ENCODE results near the gene SMAD5.

The SMAD5 gene

DNA sequence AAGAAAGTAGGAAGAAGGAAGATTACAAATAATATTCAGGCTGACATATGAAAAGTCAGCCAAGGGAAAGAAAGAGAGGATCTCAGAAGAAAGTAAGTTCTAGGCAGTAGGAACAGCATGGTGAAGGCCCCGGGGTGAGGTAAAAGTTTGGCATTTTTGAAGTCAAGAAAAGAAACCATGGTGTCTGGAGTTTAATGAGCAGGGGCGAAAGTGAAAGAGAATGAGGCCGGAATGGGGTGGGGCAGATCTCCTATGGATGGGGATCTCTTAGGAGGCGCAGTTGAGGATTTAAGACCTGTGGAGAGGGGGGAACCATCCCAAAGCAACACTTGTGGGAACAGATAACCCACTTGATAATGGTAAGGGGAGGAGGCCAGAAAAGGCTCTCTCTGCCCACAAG, 42.3 kb upstream of the SMAD5 start:
- Histone ChIP-seq H3K27me3 (peaks cover 34% of the 10 kb centered on the region), H3K4me3 (ENCODE audit: low read depth in 1 of 2, low read length in 1 of 2) (no peak overlapping the region), H3K4me1 (ENCODE audit: control insufficient read depth in 1 of 2, insufficient read depth in 1 of 2, low read depth in 1 of 2, low read length in 1 of 2) (no peaks in the 10 kb centered on the region), H3K27ac (no peak overlapping the region), H3K9me3 (no peaks in the 10 kb centered on the region), H3K36me3 (no peaks in the 10 kb centered on the region)
- TF ChIP-seq, protein P1, sequence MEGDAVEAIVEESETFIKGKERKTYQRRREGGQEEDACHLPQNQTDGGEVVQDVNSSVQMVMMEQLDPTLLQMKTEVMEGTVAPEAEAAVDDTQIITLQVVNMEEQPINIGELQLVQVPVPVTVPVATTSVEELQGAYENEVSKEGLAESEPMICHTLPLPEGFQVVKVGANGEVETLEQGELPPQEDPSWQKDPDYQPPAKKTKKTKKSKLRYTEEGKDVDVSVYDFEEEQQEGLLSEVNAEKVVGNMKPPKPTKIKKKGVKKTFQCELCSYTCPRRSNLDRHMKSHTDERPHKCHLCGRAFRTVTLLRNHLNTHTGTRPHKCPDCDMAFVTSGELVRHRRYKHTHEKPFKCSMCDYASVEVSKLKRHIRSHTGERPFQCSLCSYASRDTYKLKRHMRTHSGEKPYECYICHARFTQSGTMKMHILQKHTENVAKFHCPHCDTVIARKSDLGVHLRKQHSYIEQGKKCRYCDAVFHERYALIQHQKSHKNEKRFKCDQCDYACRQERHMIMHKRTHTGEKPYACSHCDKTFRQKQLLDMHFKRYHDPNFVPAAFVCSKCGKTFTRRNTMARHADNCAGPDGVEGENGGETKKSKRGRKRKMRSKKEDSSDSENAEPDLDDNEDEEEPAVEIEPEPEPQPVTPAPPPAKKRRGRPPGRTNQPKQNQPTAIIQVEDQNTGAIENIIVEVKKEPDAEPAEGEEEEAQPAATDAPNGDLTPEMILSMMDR (IDR thresholded peaks at IDR 0.05) = no peak

DNA sequence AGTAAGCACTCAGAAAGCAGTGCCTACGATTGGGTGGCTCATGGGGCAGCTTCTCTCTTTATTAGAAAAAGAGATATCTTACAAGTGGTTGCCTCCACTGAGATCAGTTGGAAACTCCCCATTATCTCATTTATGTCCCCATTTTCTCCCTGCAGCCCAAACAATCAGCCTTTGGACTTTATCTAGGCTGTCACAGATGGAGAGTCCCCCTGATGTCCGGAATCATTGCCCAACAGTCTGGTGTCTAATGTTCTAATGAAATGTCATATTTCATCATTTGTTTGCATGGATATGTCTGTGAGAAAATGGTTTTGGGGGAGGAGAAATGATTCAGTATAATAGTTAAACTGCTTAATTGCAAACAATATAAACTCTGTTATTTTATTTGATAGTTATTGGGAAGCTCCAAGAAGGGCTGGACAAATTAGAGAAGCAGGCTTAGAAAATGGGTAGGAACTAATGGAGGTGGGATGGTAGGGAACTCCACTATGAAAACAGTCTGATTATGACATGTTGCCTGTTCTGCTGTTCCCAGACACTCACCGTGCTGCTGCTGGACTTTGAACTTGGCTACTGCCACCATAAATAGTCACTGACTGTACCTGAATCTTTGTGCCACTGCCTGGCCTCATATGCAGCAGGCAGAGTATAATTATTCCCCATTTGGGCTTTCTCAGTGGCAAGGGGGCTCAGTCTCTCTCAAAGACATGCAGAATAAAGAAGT, 38.3 kb upstream of the SMAD5 start:
- no peaks in the 10 kb centered on the region for H3K9me3 ChIP-seq
- no peak overlapping the region for H3K27ac ChIP-seq
- TF ChIP-seq, protein P1 (IDR thresholded peaks at IDR 0.05) = no peak
- peaks cover 60% of the 10 kb centered on the region for H3K27me3 ChIP-seq
- H3K36me3 ChIP-seq = no peaks in the 10 kb centered on the region
- no peak overlapping the region for H3K4me3 ChIP-seq (ENCODE audit: low read depth in 1 of 2, low read length in 1 of 2)
- H3K4me1 ChIP-seq (ENCODE audit: control insufficient read depth in 1 of 2, insufficient read depth in 1 of 2, low read depth in 1 of 2, low read length in 1 of 2) = no peaks in the 10 kb centered on the region

DNA sequence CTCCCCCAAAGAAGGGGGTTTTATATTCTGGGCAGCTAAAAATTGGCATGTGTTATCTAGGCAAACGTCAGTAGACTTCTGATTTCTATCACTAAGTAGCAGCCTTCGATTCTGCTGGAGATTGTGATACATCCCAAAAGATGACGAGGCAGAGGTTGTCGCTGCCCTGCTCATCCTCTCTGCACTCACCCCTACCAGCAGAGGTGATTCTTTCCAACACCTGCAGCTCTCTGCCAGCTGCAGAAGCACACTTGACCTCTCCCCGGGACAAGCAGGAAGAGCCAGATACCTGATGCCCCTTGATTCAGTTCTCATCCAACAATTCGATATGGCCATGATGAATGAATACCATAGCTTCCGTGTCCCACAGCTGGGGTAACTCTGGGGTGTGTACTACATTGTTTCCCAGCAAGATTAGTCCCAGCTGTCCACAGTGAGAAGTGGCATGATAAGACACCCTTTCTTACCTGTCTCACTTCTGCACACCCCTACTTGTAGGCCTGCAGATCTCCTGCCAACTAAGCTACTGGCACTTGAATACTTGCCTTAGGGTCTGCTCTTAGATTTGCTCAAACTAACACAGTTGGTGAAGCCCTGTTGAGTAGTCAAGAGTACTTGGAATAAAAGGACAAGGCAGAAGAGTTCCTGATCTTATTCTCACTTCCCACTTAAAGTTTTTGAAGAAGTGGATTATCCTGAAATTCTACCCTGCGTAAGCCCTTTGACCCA, 37.6 kb upstream of the SMAD5 start:
- no peaks in the 10 kb centered on the region for H3K9me3 ChIP-seq
- H3K4me1 ChIP-seq (ENCODE audit: control insufficient read depth in 1 of 2, insufficient read depth in 1 of 2, low read depth in 1 of 2, low read length in 1 of 2) = no peaks in the 10 kb centered on the region
- no peaks in the 10 kb centered on the region for H3K36me3 ChIP-seq
- H3K27ac ChIP-seq = no peak overlapping the region
- no peak overlapping the region for H3K4me3 ChIP-seq (ENCODE audit: low read depth in 1 of 2, low read length in 1 of 2)
- peaks cover 64% of the 10 kb centered on the region for H3K27me3 ChIP-seq
- TF ChIP-seq, protein P1 (IDR thresholded peaks at IDR 0.05) = no peak

DNA sequence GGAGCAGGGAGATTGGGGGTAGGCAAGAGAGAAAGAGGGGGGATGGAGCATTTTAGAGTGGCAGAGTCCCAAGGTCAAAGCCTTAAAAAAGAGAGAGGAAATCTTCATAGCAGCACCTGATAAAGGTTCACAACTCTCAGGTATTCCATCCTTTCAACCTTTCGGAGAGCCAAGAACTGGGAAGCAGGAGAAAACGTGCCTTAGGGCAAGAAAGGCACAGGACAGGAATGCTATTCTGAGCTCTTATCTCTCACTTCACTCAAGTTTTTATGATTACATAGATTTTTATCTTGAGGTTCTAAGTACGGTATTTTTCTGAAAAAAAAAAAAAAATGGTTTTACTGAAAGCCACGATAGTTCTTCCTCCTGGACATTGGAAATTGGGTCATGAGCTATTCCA, 34.5 kb upstream of the SMAD5 start:
- H3K36me3 ChIP-seq = no peaks in the 10 kb centered on the region
- H3K9me3 ChIP-seq = no peaks in the 10 kb centered on the region
- H3K27ac ChIP-seq = no peak overlapping the region
- H3K4me1 ChIP-seq (ENCODE audit: control insufficient read depth in 1 of 2, insufficient read depth in 1 of 2, low read depth in 1 of 2, low read length in 1 of 2) = no peaks in the 10 kb centered on the region
- peaks cover 70% of the 10 kb centered on the region for H3K27me3 ChIP-seq
- TF ChIP-seq, protein P1 (IDR thresholded peaks at IDR 0.05) = no peak
- H3K4me3 ChIP-seq (ENCODE audit: low read depth in 1 of 2, low read length in 1 of 2) = no peak overlapping the region

DNA sequence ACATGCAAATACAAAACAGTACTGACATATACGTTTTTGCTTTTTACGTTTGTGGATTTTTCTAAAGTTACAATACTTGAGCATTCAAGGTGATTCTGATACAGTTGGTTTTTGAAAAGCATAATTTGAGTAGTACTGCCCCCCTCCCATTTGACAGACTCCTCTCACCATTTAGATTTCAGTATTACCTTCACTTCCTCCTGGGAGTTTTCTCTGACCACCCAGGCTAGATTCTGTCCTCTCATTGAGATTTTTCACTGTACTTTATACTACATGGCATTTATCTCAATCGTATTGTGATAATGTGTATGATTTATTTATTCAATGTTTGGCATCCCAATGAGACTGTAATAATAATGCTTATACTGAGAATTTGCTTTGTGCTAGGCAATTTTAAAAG, 32.8 kb upstream of the SMAD5 start:
- Histone ChIP-seq H3K4me3 (ENCODE audit: low read depth in 1 of 2, low read length in 1 of 2) (no peak overlapping the region), H3K36me3 (no peaks in the 10 kb centered on the region), H3K27me3 (peaks cover 57% of the 10 kb centered on the region), H3K4me1 (ENCODE audit: control insufficient read depth in 1 of 2, insufficient read depth in 1 of 2, low read depth in 1 of 2, low read length in 1 of 2) (no peaks in the 10 kb centered on the region), H3K27ac (no peak overlapping the region), H3K9me3 (no peaks in the 10 kb centered on the region)
- TF ChIP-seq, protein P1 (IDR thresholded peaks at IDR 0.05) = no peak
